GM19023 (cell line): ENCODE measurements around the gene GLIS1.

Source experiments
- ATAC-seq: cut with Tn5 transposase; IDR thresholded peaks from one replicate; pipeline ENCODE4 v1.9.1; 2021; ENCODE audit warnings: mild to moderate bottlenecking, moderate library complexity; ENCODE audit not compliant: unreplicated experiment

GLIS1 gene

DNA sequence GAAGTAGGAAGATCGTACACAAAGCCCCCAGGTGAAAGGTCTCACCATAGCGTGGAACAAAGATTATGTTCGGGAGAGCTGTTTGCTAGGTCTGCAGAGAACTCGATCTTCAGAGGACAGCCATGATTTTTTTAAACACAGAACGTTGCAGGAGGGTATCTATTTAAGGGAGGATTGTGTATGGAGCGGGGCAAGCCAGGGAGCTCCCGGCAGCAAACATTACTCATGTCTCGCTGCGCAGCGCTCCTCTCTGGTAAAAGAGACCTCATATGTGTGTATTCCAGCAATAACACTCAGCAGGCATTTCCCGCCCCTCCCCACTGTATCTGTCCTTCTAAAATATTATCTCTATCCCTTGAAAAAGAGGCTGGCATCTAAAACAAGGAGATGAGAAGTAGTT is 2.7 kb downstream of the GLIS1 start:
- ATAC-seq, result no peak

DNA sequence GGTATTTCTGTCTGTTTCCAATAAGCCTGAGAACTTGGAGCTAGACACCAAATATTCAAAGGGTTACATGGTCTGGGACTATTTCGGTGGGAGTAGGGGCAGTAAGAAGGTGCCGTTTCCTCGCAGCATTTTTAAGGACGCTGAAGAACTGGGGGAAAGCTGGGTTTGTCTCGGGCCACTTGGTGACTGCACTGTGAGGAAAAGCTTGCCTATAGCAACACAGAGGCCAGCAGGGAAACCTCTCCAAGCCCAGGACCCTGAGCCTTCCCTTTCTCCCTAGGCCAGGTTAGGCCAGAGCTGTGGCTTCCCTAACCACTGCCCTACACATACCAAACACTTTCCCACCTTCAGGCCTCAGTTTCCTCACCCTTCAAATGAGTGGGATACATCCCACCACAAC is 3.3 kb downstream of the GLIS1 start:
- ATAC-seq, result no peak

DNA sequence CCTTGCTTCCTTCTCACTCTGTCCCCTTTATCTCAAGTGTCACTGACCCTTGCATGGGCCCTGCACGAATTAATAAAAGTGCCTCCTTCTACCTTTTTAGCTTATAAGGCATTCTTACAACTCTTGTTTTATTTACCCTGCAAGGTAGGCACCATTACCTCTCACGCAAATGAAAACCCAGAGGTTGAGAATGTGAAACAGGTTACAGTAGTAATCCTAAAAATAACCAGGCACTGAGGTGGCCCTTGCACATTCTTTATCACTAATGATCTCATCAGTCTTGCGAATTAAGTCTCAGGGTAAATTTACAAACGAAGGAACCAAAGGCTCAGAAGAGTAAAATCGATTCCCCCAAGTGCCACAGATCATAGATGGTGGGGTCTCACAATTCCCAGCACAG is 3.7 kb downstream of the GLIS1 start:
- no peak for ATAC-seq

DNA sequence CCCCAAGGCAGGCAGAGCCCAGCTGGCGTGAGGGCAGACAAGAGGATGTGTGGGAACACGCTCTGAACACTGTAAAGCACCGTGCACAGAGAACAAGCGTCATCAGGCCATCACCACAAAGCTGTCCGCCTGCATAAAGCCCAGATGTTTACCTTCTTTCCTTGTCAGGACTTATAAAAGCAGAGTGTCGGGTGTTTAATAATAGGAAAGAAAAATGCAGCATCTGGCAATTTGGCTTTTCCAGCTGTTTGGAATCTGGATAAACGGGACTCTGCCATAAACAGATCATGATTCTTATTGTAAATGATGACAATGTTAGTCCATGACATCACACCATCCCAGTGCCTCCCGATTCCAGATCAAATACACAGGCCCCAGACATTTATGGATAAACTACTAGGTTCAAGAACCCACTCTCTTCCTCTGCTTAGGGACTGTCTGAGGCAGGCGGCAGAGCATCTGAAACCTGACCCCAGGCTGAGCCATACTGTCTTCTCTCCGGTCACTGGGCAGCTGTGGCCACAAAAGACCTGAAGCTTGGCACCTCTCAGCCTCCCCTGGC is 4.2 kb downstream of the GLIS1 start:
- no peak for ATAC-seq

DNA sequence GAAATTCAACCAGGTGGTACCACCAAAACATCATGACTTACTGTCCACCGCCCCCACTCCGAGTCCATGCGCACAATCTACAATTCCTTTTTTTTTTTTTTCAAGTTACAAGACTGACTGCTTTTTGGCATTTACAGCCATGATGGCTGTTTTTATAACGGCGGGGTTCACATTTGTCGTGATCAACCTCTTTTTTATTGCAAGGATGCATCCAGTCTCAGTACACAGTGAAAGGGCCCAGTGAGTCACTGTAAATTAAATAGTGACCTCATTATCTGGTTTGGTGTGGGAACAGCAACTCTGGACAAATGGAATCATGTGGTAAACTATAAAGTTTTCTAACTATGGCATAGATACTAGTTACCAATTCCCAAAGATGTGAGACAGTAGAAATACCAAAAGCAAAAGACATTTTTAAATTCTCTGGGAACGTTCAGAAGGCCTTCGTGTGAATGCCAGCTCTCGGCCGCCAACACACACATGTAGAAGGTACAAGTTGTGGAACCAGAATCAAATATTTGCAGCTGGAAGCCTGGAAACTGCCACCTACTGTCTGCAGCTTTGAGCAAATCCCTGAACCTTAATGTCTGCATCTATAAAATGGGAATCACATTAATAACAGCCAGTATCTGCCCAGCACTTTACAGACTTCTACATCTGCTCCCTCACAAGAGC is 4.9 kb downstream of the GLIS1 start:
- no peak for ATAC-seq

DNA sequence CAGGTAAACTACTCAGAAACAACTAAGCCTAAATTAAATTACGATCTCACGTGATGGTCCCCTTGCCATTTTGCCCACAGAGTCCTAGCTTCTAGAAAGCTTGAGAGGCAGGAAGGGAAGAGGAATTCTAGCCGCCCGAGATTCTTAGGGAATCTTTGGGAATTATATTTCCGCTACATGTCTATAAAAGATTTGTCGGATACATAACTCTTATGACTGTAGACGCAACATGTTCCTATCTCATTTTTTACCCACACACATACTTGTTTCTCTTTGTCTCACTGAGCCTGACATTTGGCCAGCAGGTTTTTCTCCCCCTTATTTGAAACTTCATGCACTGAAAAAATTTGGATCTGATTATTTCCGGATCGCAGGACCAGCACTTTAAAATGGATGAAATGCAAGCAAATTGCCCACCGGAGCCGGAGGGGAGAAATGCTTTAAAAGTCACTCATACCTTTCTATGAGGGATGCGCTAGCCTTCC is 5.5 kb downstream of the GLIS1 start:
- no peak for ATAC-seq

DNA sequence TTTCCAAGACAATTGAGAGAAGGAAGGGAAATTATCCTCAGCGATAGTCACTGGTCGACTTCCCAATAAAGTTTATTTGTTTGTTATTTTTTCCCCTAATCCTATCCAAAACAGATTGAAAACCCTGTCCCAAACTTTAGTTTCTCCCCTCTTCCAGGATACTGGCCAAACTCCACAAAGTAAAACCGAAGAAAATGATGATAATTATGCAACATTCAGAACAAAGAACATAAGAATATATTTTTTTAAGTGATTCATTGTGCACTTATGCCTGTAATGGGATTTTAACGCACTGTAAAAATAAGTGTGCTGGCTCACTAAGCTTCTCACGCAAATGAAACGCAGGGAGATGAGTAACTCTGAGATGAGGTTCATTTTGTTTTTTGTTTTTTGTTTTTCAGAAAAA is 6.0 kb downstream of the GLIS1 start:
- no peak for ATAC-seq

DNA sequence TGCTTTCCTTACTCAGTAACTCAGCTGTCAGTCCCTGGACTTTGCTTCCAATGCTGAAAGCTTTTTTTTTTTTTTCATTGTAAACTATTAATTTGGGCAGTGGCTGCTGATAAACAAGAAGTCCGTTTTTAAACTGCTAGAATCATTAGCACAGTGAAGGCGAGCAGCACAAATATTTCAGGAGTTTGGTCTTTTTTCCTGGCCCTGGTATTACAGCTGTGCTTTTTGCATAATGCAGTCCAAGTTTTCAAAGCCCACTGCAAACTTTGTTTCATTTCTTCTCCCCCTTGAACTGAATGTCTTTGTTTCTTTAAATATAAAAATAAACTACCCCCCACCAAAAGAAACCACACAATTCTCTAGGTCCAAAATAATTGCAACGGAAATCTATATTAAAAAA is 6.6 kb downstream of the GLIS1 start:
- no peak for ATAC-seq

DNA sequence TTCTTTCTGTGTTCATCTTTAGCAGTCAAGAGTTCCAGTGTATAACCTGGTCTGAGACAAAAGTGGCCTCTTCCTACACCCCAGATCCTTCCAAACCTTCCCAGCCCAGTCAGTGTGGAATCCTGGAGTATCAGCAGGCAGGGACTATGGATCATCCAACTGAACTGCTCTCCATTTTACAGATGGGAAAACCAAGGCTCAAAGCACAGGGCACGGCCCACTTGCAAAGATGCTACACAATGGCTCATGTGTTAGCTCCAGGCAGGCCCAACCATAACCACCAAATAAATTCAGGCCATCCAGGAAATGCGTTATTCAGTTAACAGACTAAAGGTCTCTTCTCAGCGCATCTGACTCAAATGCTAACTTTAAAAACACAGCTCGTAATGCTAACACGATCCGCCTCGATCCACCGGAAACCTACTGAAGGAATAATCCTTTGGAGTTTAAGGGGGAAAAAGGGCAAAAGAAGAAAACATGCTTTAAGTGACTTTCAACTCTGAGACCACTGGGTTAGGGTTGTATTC is 7.1 kb downstream of the GLIS1 start:
- no peak for ATAC-seq

DNA sequence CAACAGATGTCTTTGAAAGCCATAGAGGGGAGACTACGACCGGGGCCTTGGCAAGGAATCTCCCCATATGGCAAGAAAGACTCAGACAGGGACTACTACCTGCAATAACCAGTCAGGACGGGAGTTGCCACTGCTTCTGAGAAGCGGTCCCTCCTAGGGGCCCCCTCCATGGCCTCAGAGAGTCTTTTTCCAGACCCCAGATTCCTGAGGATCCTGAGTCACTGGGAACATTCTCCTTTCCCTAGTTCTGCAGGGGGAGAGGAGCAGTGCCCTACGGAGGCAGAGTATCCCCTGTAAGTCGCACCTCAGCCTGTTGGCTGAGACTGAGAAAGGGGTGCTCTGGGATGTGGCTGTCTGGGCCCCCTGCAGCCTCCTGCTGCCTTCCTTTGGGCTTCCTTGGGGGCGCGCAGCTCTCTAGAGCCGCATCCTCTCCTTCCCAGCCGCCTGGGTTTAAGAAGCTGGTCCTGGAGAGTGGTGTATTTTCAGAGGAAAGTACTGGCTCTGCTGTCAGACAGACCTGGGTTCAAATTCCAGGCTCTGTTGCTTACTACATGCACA is 7.8 kb downstream of the GLIS1 start:
- no peak for ATAC-seq

DNA sequence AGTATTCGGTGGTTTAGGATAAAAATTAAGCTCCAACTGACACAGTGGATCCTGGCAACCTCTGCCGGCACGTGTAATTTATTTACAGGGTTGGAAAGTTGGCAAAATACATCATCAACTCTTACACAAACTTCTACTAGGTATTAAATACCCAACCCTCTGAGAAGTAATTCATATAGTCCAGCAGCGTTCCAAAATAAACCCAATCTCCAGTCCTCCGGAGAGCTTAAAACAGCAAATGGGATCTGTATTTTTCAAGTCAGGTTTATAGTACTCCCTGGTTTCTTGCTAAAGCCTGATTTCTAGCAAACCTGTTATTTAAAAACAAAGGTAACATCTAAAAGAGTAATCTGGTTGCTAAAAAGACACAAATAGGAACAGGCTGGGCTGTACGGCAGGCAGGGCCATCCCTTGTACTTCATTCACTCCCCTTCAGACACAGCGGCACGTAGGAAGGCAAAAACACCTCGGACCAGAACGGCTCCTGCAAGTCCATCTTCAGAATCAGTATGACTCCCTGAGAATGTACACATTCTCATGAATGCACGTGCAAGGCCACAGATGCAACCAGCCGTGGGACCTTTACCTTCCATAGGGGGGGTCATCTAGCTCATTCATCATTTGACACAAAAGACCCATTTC is 8.6 kb downstream of the GLIS1 start:
- ATAC-seq, result no peak

DNA sequence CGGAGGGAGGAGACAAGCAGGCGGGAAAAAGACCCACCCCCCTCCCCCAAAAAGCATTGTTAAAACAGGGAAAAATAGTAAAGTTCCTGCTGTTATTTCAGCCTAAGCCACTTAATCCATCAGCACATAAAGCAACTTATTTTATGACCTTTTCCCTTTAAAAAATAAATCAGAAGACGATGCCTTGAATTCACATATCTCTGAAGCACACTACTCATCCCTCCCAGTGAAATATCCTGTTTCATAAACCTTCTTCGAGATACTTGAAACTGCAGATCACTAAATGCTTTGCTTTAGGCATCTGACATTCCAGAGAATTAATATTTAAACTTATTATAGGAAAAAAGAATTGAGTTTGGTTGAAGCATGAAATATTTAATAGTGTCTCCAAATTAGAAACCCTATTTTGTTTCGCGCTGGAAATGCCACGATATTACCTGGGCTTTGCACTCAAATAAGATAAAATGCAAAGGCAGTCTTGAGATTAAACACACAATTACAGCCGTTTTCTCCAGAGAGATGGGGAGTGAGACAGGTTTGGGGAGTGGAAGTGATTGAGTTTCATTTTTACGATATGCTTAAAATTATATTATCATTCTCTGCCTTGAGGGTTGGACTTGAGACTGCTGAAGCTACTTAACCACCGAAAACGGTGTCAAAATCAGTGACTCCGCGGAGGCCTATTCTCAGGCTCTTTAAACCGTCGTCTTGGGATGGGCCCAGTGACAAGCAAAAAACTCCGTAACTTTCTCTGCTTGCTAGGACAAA is 9.3 kb downstream of the GLIS1 start:
- ATAC-seq, result no peak

DNA sequence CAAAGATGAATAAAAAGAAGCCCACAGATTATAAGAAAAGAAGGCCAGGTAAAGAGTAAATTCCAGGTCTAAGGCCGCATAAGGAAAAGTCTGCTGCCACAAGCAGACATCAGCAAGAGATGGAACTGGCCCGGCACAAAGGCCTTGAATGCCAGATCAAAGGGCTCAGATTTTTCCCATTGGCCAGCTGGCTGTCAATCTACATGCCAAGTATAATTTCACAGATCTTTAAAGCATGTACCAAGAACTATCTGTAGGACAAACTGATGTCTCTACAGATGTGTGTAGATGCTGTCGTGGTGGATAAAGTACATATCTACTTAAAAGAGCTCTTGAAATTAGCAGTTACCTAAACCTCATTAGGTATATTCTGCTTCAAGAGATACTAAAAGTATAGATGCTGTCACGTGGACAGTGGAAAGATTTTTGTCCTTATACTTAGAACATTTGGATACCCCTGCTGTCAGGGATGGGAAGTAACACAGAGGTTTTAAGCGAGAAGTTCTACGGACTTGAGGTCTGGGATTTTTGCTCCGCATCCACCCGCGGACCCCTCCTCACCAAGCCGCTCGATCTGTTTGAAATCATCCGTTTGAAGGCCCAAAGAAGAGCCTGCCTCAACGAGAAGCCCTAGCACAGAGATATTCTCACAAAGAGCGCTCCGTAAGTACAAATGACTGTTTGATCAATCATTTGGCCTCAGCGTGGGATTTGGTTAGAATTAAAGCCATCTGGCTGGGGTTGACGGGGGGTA is 10.1 kb downstream of the GLIS1 start:
- no peak for ATAC-seq

DNA sequence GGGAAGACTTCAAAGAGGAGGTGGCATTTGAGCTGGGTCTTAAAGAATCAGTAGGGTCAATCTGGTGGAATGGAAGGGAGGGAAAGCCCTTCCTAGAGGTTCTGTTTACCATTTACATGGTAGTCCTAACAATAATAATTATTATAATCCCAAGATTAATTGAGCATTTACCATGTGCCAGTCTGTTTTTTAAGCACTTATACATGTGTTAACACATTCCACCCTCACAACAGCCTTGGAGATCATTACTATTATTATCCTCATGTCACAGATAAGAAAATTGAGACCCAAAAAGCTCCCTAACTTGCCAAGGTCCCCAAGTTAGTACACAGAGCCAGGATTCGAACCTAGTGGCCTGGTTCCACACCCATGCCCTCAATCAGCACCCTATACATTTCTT is 10.8 kb downstream of the GLIS1 start:
- ATAC-seq, result no peak

DNA sequence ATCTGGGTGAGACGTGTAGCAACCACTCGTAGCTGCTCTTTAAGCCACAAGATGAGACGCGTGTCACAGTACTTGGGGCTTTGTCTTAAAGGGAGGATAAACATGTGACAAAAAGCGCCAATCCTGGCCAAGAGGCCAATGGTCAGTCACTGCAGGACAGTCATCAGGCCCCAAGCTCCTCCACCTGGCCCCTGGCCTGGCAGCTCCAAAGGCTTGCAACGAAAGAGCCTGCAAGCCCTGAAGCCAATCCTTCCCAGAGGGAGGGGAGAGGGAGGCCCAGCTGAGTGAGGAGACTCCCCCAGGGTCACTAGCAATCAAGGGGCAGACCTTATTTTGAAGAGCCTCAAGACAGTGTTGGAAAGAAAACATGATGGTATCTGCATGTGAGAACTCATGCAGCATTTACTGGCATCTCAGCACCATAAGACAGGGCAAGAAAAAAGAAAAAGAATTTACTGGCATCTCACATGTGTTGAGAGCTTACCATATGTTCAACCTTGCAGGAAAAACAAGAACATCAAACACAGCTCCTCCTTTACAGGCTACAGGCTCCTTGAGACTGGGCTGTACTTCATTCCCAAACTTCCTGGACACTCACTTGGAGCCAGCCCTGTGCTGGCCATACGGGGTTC is 11.4 kb downstream of the GLIS1 start:
- no peak for ATAC-seq

DNA sequence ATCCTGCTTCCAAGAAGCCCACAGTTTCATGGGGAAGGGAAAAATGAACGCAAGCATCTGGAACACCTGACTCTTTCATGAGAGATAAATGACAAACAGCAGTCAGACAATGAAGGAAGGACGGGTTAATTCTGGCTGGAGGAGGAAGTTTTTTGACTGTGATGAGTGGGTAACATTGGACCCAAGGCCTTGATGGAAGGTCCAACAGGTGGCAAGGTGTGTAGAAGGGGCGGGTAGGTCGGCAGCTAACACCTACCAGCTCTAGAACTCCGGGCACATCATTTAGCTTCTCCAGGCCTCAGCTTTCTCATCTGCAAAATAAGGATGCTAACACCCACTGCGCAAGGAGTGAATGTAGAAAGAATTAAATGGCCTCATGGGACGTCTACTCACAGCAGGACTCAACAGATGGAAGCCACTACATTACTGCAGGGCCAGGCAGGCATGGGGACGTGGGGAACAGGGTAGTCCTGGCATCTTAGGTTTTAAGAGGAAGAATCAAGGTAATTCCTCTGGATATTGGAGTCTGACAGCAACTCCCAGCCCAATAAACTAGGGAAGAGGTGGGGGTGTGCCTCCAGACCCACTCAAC is 12.9 kb downstream of the GLIS1 start:
- ATAC-seq, result no peak

DNA sequence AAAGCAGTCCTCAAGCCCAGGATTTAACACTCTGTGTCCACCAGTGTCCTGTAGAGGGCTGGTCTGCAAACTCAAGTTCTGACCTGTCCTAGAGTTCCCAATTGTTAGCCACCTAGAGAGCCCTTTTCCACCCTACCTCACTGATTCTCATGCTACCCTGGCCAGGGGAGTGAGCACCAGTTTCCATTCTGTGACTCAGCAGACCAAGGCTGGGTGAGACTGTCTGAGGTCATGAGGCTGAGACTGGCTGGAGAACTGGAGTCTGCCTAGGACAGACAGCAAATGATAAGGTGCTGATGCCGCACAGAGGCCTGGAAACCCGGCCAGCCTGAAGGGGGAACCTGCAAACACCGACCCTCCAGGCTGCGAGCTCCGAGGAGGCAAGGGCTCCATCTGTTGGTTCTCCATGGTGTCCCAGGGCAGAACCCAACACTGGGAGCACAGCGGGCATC is 13.7 kb downstream of the GLIS1 start:
- no peak for ATAC-seq

DNA sequence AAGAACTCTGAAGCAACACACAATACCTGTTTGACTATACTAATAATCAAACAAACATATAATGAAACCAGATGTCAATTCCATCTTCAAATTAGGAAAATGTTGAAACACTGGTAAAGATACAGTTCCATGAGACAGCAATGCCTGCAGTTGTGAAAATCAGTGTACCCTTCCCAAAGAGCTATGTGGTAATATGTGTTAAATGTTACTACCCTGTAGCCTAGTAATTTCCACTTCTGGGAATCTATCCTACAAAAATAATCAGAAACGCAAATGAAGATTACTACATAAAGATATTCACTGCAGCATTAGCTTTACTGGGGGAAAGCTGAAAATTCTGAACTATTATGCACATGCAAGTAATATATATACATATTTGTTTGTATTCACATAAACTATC is 16.9 kb downstream of the GLIS1 start:
- ATAC-seq, result no peak

DNA sequence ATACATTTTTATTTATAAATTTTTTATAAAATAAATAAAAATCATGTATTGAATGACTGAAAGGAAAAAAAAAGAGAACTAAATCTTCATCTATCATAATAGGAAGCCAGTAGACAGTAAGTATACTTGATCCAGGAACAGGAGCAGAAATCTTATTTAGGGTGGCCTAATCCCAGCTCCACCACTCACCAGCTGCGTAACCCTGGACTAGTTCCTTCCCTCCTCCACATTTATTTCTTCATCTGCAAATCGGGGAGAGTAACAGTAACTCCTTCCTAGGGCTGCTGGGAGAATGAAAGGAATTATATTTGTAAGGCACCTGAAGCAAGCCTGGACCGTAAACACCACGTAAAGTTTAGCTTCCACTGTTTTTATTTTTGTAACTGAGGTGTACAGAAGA is 17.9 kb downstream of the GLIS1 start:
- no peak for ATAC-seq

DNA sequence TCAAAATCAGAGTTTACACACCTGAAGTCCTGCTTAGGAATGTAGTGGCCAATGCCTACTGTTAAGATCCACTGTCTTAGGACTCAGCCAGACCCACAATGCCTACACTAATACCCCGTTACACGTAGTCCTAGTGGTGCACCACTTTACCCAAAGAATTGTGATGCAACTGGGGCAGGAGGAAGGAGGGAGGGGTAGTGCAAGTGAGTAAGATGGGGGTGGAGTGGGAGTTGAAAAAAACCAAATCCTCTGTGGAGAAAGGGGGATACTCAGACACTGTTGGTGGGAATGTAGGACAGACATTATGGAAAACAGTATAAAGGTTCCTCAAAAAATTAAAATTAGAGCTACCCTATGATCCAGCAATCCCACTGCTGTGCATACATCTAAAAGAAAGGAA is 19.5 kb downstream of the GLIS1 start:
- no peak for ATAC-seq
